Endothelial cell of hepatic sinusoid (primary cell): Measurements from ENCODE around the gene TMPRSS4.

Source experiments
- in situ Hi-C: cut with HindIII; loops from 2 replicates; pipeline ENCODE4 v1.10.0; 2017; ENCODE audit warnings: low sequenced_read_pairs

Gene TMPRSS4

GRCh38 chr11:118102721-118103261 is 25.9 kb downstream of the TMPRSS4 start:
- in situ Hi-C loops, result no loop called here

- in situ Hi-C loops, result no loop called here
These were observed 27.6 kb downstream of the TMPRSS4 start for GRCh38 chr11:118104491-118104890.

- in situ Hi-C loops, result no loop called here
These were observed 28.9 kb downstream of the TMPRSS4 start for GRCh38 chr11:118105657-118106305.

- in situ Hi-C loops, result no loop called here
These were observed 30.0 kb downstream of the TMPRSS4 start for GRCh38 chr11:118106789-118107335.

- in situ Hi-C loops, result no loop called here
These were observed 31.6 kb downstream of the TMPRSS4 start for GRCh38 chr11:118108513-118108912.

GRCh38 chr11:118109231-118109630 is 32.4 kb downstream of the TMPRSS4 start:
- in situ Hi-C loops, result no loop called here

- in situ Hi-C loops, result no loop called here
These were observed 34.3 kb downstream of the TMPRSS4 start for GRCh38 chr11:118111019-118111743.

GRCh38 chr11:118111744-118112035 is 34.8 kb downstream of the TMPRSS4 start:
- in situ Hi-C loops, result no loop called here

- in situ Hi-C loops, result no loop called here
These were observed 36.0 kb downstream of the TMPRSS4 start for GRCh38 chr11:118112711-118113430.

GRCh38 chr11:118114266-118114665 is 37.4 kb downstream of the TMPRSS4 start:
- in situ Hi-C loops, result no loop called here

GRCh38 chr11:118115048-118115447 is 38.2 kb downstream of the TMPRSS4 start:
- in situ Hi-C loops, result no loop called here

GRCh38 chr11:118117790-118118601 is 41.1 kb downstream of the TMPRSS4 start:
- in situ Hi-C loops, result no loop called here

- in situ Hi-C loops, result no loop called here
These were observed 43.9 kb downstream of the TMPRSS4 start for GRCh38 chr11:118120793-118121192.

- in situ Hi-C loops, result no loop called here
These were observed 48.2 kb downstream of the TMPRSS4 start for GRCh38 chr11:118124929-118125535.

GRCh38 chr11:118126082-118126838 is 49.4 kb downstream of the TMPRSS4 start:
- in situ Hi-C loops, result no loop called here

GRCh38 chr11:118128310-118128709 is 51.4 kb downstream of the TMPRSS4 start:
- in situ Hi-C loops, result no loop called here

- in situ Hi-C loops, result no loop called here
These were observed 52.0 kb downstream of the TMPRSS4 start for GRCh38 chr11:118128721-118129470.

GRCh38 chr11:118129471-118130172 is 52.7 kb downstream of the TMPRSS4 start:
- in situ Hi-C loops, result no loop called here
